Non-pigmented ciliary epithelial cell (primary cell): ENCODE measurements around the gene PHRF1.

Experiments
- DNase-seq: peaks from one replicate; pipeline ENCODE4 v3.0.0-alpha.2; 2010; ENCODE audit warnings: low read depth

The PHRF1 gene

DNA sequence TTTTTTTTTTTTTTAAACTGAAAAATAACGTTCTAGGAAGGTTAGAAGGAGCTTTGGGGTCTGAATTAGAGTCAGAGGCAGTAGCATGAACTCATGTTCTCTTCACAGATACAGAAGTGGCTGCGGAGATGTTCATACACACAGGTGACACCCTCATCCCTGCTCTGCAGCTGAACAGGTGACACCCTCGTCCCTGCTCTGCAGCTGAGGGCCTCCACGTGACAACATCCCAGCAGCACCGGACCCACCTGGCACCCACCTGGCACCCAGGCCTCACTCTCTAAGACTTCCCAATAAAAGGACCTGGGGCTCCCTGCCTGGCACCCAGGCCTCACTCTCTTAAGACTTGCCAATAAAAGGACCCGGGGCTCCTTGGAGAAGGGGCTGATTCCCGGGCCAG is 80.6 kb downstream of the PHRF1 start:
- DNase-seq = no peak

DNA sequence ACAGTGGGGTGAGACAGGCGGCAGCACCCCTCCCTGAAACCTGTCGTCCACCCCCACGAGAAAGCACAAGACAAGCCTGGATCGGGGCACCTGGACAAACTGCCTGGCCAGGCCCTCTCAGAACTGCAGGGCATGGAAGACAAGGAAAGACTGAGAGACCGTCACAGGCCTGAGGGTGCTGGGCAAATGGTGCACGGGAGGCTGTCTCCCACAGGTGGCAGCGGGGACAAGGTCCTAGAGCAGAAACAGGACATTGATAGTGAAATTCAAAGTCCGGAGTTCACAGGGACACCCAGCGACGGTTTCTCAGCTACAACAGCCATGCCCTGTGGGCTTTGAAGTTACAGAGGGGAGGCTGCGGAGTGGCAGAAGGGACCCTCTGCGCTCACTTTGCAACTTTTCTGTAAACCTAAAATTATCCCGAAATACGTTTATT is 81.4 kb downstream of the PHRF1 start:
- DNase-seq = no peak

DNA sequence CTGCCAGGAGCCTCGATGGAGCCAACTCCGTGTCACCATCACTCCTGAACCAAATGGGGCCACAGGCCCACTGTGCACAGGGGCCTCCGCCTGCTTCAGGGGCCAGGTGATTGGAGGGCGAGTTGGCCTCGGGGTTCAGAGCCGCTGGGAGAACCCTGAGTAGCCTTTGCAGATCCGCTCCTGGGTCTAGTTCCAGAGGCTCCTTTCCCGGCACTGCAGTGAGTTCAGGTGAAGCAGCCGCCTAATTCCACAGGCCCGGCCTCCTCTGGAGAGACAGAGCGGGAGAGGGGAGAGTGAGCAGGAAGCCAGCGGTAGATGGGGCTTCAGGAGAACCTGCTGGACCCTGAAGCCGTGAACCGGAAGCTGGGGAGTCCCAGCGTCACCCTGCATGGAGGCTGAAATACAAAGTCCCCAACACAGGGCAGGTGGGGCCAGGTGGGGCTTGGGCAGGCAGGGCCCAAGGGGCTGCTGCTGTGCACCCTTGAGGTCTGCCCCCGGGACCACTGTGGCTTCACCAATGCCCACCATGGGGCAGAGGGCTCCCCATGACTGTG is 83.3 kb downstream of the PHRF1 start:
- DNase-seq = no peak

DNA sequence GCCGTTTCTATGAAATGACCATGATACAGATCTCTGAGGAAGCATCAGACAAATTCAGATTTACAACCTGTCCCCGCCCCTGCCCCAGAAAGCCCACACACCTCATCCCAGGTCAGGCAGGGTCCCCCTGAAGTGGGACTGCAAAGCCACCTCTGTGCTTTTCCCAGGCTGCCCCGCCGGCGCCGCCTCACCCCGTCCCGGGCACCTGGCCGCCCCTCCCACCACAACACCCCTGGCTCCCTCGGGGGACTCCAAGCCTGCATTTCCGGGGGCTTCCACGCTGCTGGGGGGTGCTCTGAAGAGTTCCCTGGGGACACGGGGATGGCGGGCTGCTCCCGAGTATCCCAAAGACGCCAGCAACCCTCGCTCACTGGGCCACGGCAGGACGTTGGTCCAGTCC is 84.0 kb downstream of the PHRF1 start:
- DNase-seq = no peak

DNA sequence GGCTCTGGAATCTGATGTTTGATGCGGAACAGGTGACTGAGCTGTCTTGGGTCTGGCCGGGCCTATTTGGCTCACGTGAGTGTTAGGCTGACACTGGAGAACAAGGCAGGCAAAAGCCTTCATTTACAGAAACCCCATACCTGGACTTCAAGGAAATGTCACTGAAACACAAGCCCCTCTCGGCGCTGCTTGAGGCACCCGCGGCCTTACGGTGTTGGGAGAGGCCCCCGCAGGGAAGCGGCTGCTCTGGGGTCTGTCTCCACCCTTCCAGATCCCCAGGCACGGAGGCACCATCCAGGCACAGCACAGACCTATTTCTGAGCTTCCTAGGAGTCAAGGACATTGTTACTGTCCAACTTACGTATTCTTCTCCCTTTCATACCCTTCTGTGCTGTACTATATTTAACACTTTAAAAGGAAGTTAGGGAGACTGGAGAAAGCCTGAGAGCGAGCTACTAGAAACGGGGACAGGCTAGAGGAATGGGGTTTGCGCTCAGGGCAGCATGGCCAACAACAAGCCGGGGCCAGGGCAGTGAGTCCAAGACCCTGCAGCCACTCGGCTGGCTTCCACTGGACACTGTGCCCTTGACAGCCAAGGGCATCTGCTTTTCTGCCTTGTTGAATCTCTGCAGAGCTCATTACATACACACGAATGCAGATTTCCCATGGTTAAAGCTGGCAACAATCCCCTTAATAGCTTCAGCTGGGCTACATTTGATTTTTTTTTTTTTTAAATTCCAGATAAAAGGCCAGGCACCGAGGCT is 84.6 kb downstream of the PHRF1 start:
- no peak for DNase-seq
